Activated naive CD8-positive, alpha-beta T cell treated with anti-CD3 and anti-CD28 coated beads, Interleukin-2, amount 10 ng/mL, durations not matched to agents 7 days and 5 days (primary cell): ENCODE measurements around the gene HERC2. TPM values are rescaled to one million over a fixed set of nuclear protein-coding genes. Genes with fewer than 3 reads are reported as not detected.
"Not testable (repeated sequence)": the region's sequence is repeated elsewhere in the genome, so short reads cannot be mapped to it uniquely, and the experiment has no call there.

Experiments
- ATAC-seq: fragments of 150-1000 bp; cut with Tn5 transposase; one replicate; pipeline ENCODE4 v1.10.0; 2021; ENCODE audit warnings: low read depth, moderate library complexity
- POLR2A ChIA-PET: fragments of 350-600 bp; sonication (Branson Sonifier 250); formaldehyde crosslinking; loops from one replicate; lab custom pipeline; 2021; ENCODE audit warnings: antibody characterized with exemption; lab: Charles Lee
- DNase-seq: peaks from one replicate; pipeline ENCODE4 v3.0.0; 2021
- H3K27ac Mint-ChIP-seq: one replicate; pipeline ENCODE4 v1.8.0; 2022; ENCODE audit warnings: mild to moderate bottlenecking, mixed read lengths
- H3K27me3 Mint-ChIP-seq: one replicate; pipeline ENCODE4 v1.8.0; 2022; ENCODE audit warnings: mild to moderate bottlenecking, moderate library complexity, mixed read lengths
- H3K36me3 Mint-ChIP-seq: one replicate; pipeline ENCODE4 v1.8.0; 2021; ENCODE audit warnings: mild to moderate bottlenecking, mixed read lengths
- H3K4me1 Mint-ChIP-seq: one replicate; pipeline ENCODE4 v1.8.0; 2021; ENCODE audit warnings: mixed read lengths
- H3K4me3 Mint-ChIP-seq: one replicate; pipeline ENCODE4 v1.8.0; 2022; ENCODE audit warnings: mild to moderate bottlenecking, moderate library complexity, mixed read lengths
- H3K9me3 Mint-ChIP-seq: one replicate; pipeline ENCODE4 v1.8.0; 2021; ENCODE audit warnings: mixed read lengths
- total RNA-seq, 2 experiments: library from RNA; stranded (reverse); gene quantifications; one replicate each; pipeline ENCODE4 v1.2.3, GENCODE V29; 2021

Gene HERC2
- total RNA-seq, 2 experiments from 2014 or later = 43.0 to 47.0 TPM

DNA sequence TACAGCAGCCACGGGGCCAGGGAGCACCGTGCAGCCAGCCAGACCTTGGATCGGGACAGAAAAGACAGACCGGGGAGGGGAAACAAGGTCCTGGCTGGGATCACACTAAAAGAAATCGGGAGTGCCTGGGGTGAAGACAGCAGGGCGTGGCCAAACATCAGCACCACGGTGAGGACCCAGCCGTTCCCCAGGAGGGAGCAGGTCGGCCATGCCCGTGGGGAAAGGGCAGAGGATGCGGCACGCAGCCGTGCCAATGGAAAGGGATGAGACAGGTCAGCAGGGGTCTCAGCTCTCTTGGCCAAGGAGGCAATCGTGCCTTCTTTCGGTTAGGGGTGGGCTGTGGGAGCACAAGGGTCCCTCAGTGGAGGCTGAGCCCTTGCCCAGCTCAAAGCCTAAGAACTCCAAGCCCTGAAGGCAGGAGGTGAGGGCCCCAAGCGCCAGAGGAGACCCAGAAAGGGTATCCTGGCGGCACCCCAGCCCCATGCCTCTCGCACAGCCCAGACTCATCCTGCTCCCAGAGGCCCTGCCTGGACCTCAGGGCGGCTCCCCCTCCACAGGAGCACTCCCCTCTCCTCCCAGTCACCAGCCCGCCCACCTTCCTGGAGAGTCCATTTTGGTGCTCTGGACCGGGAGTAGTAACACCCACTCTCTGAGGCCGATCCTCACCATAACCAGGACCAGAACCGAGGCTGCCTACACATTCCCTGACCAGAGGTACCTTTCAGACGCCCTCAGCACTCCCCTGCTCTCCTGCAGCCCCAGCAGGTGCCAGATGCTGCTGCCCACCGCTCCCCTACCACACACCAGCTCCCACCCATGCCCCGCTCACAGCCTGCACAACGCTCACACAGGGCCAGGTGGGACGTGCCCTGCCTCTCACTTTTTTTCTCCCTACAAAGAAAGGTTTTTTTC lies 199.7 kb downstream of the HERC2 start:
- peaks cover 1% of the 10 kb centered on the region for H3K4me1 Mint-ChIP-seq
- H3K9me3 Mint-ChIP-seq = no peaks in the 10 kb centered on the region
- no peak for DNase-seq
- no peak for ATAC-seq
- H3K4me3 Mint-ChIP-seq = no peak overlapping the region
- H3K27me3 Mint-ChIP-seq = no peaks in the 10 kb centered on the region
- peaks cover 1% of the 10 kb centered on the region for H3K36me3 Mint-ChIP-seq
- no peak overlapping the region for H3K27ac Mint-ChIP-seq
- POLR2A ChIA-PET = no interaction called here

DNA sequence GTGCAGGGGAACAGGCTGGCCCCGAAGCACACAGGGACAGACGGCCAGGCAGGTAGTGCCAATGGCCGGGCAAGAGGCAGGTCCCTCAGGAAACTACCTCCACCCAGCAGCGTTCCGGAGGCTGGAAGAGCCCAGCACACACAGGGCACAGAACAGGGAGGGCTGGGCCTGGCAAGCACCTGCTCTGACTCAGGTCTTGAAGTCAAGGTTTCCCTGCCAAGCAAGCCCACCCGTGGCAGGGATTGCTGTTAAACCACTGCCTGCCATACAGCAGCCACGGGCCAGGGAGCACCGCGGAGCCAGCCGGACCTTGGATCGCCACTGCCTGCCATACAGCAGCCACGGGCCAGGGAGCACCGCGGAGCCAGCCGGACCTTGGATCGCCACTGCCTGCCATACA lies 200.4 kb downstream of the HERC2 start:
- H3K27ac Mint-ChIP-seq, ATAC-seq, DNase-seq, H3K4me3 Mint-ChIP-seq, H3K9me3 Mint-ChIP-seq, H3K4me1 Mint-ChIP-seq, POLR2A ChIA-PET, H3K27me3 Mint-ChIP-seq, H3K36me3 Mint-ChIP-seq: not testable (repeated sequence)

DNA sequence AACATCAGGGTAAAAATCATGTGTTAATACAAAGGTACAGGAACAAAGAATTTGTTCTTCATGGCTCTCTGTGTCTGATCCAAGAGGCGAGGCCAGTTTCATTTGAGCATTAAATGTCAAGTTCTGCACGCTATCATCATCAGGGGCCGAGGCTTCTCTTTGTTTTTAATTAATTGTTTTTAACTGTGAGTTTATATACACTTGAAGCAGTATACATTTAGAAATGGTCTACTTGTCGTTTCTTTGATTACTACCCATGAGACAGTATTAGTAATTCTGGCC lies 201.7 kb downstream of the HERC2 start:
- Mint-ChIP-seq H3K27me3 (no peaks in the 10 kb centered on the region), H3K36me3 (peaks cover 1% of the 10 kb centered on the region), H3K4me3 (no peak overlapping the region), H3K27ac (no peak overlapping the region), H3K9me3 (no peaks in the 10 kb centered on the region), H3K4me1 (peaks cover 1% of the 10 kb centered on the region)
- no peak for ATAC-seq
- POLR2A ChIA-PET = no interaction called here
- no peak for DNase-seq

DNA sequence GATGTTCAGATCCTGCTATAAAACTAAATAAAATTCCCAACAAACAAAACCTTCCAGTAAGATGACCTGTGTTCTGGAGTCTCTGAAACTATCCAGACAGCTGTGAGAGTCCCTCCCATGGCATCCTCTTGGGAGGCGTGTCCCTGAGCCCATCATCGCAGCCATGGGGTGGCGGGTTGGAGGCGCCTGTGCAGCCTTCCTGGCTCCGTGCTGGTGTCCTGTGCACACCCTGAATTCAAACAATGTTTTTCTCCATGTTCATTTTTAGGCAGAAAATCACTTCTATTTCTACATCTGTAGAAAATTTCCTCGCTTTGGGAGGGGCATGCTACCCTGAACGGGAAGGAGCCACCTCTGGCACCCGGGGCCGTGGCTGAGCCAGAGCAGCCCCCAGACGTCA lies 203.4 kb downstream of the HERC2 start:
- Mint-ChIP-seq H3K27ac (no peak overlapping the region), H3K36me3 (peaks cover under 1% of the 10 kb centered on the region), H3K9me3 (no peaks in the 10 kb centered on the region), H3K4me3 (no peak overlapping the region), H3K27me3 (no peaks in the 10 kb centered on the region), H3K4me1 (peaks cover 1% of the 10 kb centered on the region)
- DNase-seq = no peak
- no peak for ATAC-seq
- POLR2A ChIA-PET = no interaction called here

DNA sequence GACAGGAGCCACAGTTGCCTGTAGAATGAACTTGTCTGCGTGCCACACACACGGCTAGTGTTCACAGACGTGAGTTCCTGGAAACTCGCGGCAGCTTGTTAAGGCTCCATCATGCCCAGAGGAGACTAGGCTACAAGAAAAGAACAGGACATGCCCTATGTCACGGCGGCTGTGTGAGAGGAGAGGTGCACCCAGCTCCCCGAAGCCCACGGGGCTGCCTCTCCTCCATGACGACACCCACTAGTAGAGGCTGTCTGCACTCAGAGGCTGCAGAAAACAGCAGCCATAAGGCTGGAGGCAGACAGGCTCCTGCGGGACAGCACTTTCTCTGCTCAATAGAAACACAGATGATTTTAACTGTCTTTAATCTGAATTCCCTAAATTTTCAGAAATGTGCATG lies 203.9 kb downstream of the HERC2 start:
- no peak overlapping the region for H3K4me3 Mint-ChIP-seq
- H3K27me3 Mint-ChIP-seq = no peaks in the 10 kb centered on the region
- DNase-seq = no peak
- peaks cover 1% of the 10 kb centered on the region for H3K4me1 Mint-ChIP-seq
- no peak overlapping the region for H3K27ac Mint-ChIP-seq
- POLR2A ChIA-PET = no interaction called here
- H3K9me3 Mint-ChIP-seq = no peaks in the 10 kb centered on the region
- ATAC-seq = no peak
- H3K36me3 Mint-ChIP-seq = no peaks in the 10 kb centered on the region

DNA sequence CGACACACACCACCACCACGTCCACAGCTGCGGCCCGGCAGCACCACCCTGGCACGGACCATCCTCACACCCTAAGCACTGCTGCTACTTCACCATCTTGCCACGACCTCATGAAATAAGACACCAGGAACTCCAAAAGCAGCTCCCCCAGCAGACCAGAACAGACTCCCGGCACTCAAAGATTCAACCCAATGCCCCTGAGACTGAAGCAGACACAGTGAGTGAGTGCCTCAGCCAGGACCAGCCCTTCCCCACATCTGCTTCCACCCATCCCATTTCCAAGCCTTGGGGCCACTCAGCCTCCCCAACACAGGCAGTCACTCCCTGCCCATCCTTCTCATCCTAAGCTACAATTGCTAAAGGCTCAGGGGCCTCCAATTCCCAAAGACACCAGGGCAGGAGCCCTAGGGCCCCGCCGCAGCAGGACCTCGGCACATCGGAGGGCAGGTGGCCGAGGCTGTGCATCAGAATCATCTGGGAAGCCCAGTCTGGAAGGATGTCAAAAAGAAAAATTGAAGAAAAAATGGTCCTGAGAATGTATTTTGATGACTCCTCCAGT lies 204.5 kb downstream of the HERC2 start:
- DNase-seq = no peak
- POLR2A ChIA-PET = no interaction called here
- Mint-ChIP-seq H3K27ac (no peak overlapping the region), H3K27me3 (no peaks in the 10 kb centered on the region), H3K36me3 (no peaks in the 10 kb centered on the region), H3K4me3 (no peak overlapping the region), H3K9me3 (no peaks in the 10 kb centered on the region), H3K4me1 (peaks cover 1% of the 10 kb centered on the region)
- no peak for ATAC-seq

DNA sequence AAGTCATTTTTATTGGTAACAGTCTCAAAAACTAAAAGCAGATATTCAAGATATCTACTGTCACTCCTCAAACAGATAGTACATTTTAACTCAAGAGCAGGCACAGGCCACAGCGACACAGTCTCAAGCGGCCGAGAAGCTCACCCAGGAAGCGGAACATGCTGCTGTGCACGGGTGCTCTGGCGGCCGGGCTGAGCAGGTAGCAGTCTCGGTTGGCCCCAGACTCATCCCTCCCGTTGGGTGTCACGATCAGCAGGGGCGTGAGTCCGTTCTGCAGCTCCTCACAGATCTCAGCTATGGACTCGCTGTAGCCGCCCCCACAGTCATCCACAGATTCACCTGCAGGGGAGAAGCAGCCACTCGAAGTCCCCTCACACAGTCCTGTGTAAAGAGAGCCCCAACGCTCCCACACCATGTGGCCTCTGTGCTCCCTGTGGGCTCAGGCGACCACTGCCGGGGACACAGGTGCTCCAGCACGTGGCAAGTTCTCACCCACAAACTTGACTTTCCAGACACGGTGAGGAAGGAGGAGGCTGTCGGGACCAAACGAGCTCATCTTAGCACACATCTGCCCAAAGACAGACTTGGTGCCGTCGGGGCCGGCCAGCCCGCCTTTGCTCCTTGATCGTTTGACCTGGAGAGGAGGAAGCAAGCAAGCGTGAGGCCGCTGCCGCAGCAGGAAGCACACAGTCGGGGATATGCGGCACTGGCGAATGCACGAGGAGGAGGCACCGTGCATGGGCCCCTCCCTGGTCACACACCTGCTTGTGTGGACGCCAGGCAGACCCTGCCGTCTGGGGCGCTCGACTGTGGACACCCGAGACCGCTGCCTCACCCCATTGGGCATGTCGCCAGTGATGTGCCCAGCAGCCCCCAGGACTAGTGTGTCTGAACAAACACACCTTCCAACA lies 205.2 kb downstream of the HERC2 start:
- Mint-ChIP-seq H3K27ac (no peak overlapping the region), H3K4me3 (no peak overlapping the region), H3K4me1 (peaks cover 1% of the 10 kb centered on the region), H3K9me3 (no peaks in the 10 kb centered on the region), H3K36me3 (peaks cover under 1% of the 10 kb centered on the region), H3K27me3 (no peaks in the 10 kb centered on the region)
- no peak for ATAC-seq
- POLR2A ChIA-PET = no interaction called here
- DNase-seq = no peak

DNA sequence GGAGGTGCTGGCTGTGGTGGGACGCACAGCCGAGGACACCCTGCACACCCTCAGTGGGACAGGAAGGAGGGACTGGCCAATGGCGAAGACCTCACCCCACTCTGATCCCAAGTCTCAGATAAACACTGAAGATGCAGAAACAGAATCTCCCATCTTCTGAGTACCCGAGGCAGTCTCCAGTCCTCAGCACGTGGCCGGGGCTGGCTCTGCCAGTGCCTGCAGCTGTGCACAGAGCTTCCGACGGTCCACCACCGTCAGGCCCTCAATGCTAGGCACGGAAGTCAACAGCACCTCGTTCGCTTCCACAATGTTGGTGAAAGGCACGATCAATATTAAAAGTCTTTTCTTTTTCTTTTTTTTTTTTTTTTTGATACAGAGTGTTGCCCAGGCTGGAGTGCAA lies 206.1 kb downstream of the HERC2 start:
- Mint-ChIP-seq H3K4me3 (no peak overlapping the region), H3K27ac (no peak overlapping the region), H3K27me3 (no peaks in the 10 kb centered on the region), H3K36me3 (peaks cover 6% of the 10 kb centered on the region), H3K9me3 (no peaks in the 10 kb centered on the region), H3K4me1 (no peaks in the 10 kb centered on the region)
- DNase-seq (no peak), ATAC-seq (no peak)
- POLR2A ChIA-PET = no interaction called here

DNA sequence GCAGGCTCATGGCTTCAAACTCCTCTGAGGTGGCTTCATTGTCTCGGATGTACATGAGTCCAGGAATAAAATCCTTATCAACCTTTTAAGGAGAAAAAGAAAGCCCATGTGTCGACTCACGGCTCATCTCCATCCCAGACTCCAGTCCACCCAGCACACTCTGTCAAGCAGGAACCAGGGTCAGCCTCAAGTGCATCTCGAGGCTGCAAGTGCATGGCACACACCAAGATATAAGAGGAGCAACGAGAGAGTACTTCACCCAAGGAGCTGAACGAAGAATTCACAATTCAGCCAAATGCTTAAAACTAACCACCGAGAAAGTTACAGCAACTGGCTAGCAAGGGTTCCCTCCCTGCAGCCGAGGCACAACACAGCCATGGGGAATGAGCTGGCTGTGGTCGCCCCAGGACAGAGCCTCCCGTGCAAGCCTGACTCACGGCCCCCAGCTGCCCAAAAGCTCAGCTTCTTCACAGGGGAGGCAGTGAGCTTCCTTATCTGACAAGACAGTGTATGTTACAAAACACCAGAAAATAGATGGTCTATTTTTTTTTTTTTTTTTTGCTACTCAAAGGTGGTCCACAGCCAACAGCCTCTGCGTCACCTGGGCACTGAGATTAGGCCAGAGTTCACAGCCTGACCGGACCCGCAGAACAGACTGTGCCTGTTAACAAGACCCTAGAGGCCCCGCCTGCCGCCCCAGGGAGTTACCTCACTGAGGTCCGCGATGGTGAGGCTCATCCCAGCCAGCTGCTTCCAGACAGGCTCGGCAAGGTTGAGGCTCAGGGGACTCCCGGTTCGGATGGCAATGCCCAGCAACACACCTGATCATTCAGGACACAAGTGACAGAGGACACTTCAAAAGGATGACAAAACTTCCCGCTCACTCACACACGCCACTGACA lies 207.0 kb downstream of the HERC2 start:
- no peak overlapping the region for H3K4me3 Mint-ChIP-seq
- DNase-seq (no peak), ATAC-seq (no peak)
- peaks cover 6% of the 10 kb centered on the region for H3K36me3 Mint-ChIP-seq
- no peaks in the 10 kb centered on the region for H3K4me1 Mint-ChIP-seq
- H3K27me3 Mint-ChIP-seq = no peaks in the 10 kb centered on the region
- no peaks in the 10 kb centered on the region for H3K9me3 Mint-ChIP-seq
- H3K27ac Mint-ChIP-seq = no peak overlapping the region
- POLR2A ChIA-PET = interaction anchor here (0.5 to 0.7 kb wide), 3 partner anchors 8 to 92 kb away, joined by 3 to 4 read pairs (median 3); no protein-coding TSS in a partner anchor

DNA sequence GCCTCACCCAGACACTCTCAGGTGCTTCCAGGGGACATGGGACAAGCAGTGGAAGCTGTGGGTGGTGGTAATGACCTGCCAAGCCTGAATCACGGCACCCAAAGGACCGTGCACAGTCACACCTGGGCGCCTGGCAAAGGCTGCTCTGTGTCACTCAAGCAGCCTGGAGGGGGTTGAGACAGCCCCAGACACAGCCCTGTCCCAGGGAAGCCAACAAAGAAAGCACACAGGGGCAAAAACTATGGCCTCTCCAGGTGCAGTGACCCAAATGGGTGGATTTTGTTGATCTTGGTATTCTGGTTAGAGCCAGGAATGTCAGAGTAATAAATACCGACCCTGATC lies 207.9 kb downstream of the HERC2 start:
- Mint-ChIP-seq H3K27me3 (no peaks in the 10 kb centered on the region), H3K36me3 (peaks cover 6% of the 10 kb centered on the region), H3K9me3 (no peaks in the 10 kb centered on the region), H3K4me1 (no peaks in the 10 kb centered on the region), H3K4me3 (no peak overlapping the region), H3K27ac (no peak overlapping the region)
- no peak for ATAC-seq
- POLR2A ChIA-PET = no interaction called here
- no peak for DNase-seq

DNA sequence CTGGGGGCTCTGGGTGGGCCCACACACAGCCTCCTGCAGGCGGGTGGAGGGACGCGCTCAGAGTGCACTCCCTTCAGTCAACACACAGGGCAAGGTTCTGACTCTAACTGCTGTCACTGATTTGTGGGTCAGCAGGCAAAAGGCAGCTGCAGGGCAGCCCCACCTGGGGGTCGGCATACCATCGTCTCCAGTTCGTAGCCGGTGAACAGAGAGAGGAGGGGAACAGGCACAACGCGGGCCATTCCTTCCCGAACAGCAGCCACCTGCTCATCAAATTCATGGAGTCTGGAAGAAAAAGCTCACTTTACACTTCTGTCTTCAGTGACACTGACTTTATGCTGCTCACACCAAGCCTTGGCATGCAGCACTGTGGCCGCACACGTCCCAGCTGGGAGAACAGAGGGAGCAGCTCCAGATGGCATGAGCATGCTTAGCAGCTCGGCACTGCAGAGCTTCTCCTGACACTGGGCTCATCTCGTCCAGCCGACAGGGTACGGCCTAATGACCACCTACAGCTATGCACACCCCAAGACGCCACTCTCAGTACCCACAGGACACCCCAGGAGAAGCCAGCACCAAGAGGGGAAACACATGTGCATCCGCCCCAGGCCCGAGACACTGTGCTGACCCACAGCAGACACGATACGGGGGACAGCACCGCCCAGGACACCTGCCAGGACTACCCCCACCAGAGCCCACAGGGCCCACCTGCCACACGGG lies 208.4 kb downstream of the HERC2 start:
- no peaks in the 10 kb centered on the region for H3K9me3 Mint-ChIP-seq
- H3K27ac Mint-ChIP-seq = no peak overlapping the region
- H3K36me3 Mint-ChIP-seq = peaks cover 6% of the 10 kb centered on the region
- H3K4me3 Mint-ChIP-seq = no peak overlapping the region
- no peaks in the 10 kb centered on the region for H3K4me1 Mint-ChIP-seq
- H3K27me3 Mint-ChIP-seq = no peaks in the 10 kb centered on the region
- ATAC-seq (no peak), DNase-seq (no peak)
- POLR2A ChIA-PET = no interaction called here

DNA sequence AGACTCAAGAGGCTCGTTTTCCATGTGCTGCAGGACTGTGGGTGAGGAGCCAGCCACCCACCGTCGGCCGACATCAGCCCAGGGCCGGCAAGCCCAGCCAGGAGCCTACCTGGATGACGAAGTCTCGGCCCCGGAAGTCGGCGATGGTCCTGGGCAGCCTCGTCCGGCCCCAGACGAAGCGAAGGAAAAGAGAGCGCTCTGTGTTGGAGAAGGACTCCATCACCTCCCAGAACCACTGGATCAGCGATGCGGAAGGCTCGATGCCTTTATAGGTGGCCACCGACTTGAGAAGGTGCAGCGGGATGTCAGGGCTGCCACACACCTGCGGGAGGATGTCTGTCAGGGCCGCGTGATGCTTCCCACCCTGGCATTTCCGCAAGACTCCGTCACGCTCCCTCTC lies 209.0 kb downstream of the HERC2 start:
- DNase-seq = no peak
- ATAC-seq = no peak
- Mint-ChIP-seq H3K9me3 (no peaks in the 10 kb centered on the region), H3K27ac (no peak overlapping the region), H3K4me1 (peaks cover under 1% of the 10 kb centered on the region), H3K36me3 (peaks cover 6% of the 10 kb centered on the region), H3K27me3 (peaks cover 1% of the 10 kb centered on the region), H3K4me3 (no peak overlapping the region)
- POLR2A ChIA-PET = no interaction called here
